ENCODE data around the gene TAF10. TPM values are rescaled to one million over a fixed set of nuclear protein-coding genes. Genes with fewer than 3 reads are reported as not detected.
A peak's percentile ranks its signal among the peaks of the same experiment; 100 is the strongest.

The TAF10 gene
- polyA plus RNA-seq, 1 of the 3 experiments (the other 2 are of a cell fraction), result 213 TPM

GRCh38 chr11:6648501-6648900 lies 36.5 kb upstream of the TAF10 start:
- Histone ChIP-seq H3K9me2 (no peaks in the 10 kb centered on the region), H3K27ac (ENCODE audit: low read depth in 2 of 2, low read length in 1 of 2) (peak overlapping the region in 1 of 2 experiments; percentile 98; a peak in 1 of 4 replicates), H3K9ac (no peak overlapping the region), H3K4me3 (ENCODE audit: low read depth in 2 of 2, low read length in 1 of 2) (no peak overlapping the region), H3K4me1 (ENCODE audit: control insufficient read depth in 1 of 2, insufficient read depth in 2 of 2, low read depth in 1 of 2, low read length in 1 of 2) (peaks cover 6 to 49% of the 10 kb centered on the region in 2 experiments; a peak in 2 of 4 replicates), H3K9me3 (no peaks in the 10 kb centered on the region), H3K27me3 (ENCODE audit: insufficient read depth) (no peaks in the 10 kb centered on the region), H3K4me2 (no peak overlapping the region), H3K36me3 (replicated peaks in 1 of 2; ENCODE audit: control insufficient read depth in 1 of 2, insufficient read depth in 2 of 2, low read length in 1 of 2) (no peaks in the 10 kb centered on the region), H3K79me2 (ENCODE audit: insufficient read depth) (no peaks in the 10 kb centered on the region), H3F3A (replicated peaks; ENCODE audit: insufficient read depth) (no peaks in the 10 kb centered on the region), H4K20me1 (ENCODE audit: insufficient read depth) (no peaks in the 10 kb centered on the region), H2AFZ (ENCODE audit: low read depth) (no peak overlapping the region)
- POLR2A ChIA-PET, result interaction anchor here (1.2 to 2.8 kb wide), 2 partner anchors 34 to 37 kb away, joined by 4 to 22 read pairs; partner anchors contain the start of genes MRPL17 and TAF10
- CTCF ChIA-PET, result interaction anchor here (1.9 to 3.6 kb wide), 3 partner anchors 10 to 36 kb away, joined by 6 to 13 read pairs (median 10); partner anchors contain the start of gene MRPL17
- no peak for DNase-seq
- TF ChIP-seq YY1 (IDR thresholded peaks at IDR 0.05; ENCODE audit: low read depth) (no peak), NFIC (IDR thresholded peaks at IDR 0.05; ENCODE audit: borderline replicate concordance) (no peak), EZH2phosphoT487 (IDR thresholded peaks at IDR 0.05; ENCODE audit: borderline replicate concordance, low read depth) (no peak), RCOR1 (IDR thresholded peaks at IDR 0.05; ENCODE audit: low read length) (no peak), MXI1 (IDR thresholded peaks at IDR 0.05; ENCODE audit: low read depth, low read length) (no peak), SMC3 (IDR thresholded peaks at IDR 0.05; ENCODE audit: low read depth, low read length) (no peak), JUND (IDR thresholded peaks at IDR 0.05) (no peak), MEF2A (IDR thresholded peaks at IDR 0.05; ENCODE audit: borderline replicate concordance, low read depth) (no peak), RFX5 (IDR thresholded peaks at IDR 0.05; ENCODE audit: low read length) (no peak), TEAD4 (IDR thresholded peaks at IDR 0.05; ENCODE audit: borderline replicate concordance, insufficient read depth) (no peak), REST (IDR thresholded peaks at IDR 0.05; ENCODE audit: low read depth, low read length) (no peak), PBX3 (IDR thresholded peaks at IDR 0.05) (no peak), FOXJ3 (CRISPR knock-in tag; IDR thresholded peaks at IDR 0.05) (no peak), GABPA (IDR thresholded peaks at IDR 0.05; ENCODE audit: low read depth) (no peak), RXRA (IDR thresholded peaks at IDR 0.05; ENCODE audit: borderline replicate concordance, low read depth) (no peak), FOSL2 (IDR thresholded peaks at IDR 0.05; ENCODE audit: borderline replicate concordance, low read depth) (no peak)
- WGBS (ENCODE audit: low lambda C conversion rate), result 53% methylated on average over 1 of the region's 1 CpG

Measured in SK-N-SH (cell line).